HCT116 (cell line): ENCODE measurements around the gene CFAP99. TPM values are rescaled to one million over a fixed set of nuclear protein-coding genes. Genes with fewer than 3 reads are reported as not detected.

Experiments used
- ATAC-seq: fragments of 200-7000 bp; cut with Tn5 transposase; 2 replicates; pipeline ENCODE4 v1.9.1; 2020; ENCODE audit warnings: mild to moderate bottlenecking, moderate library complexity
- BruUV-seq: library from RNA; stranded (reverse); fragments of 400-500 nt; replicated peaks from 2 replicates; lab custom pipeline; 2021; lab: Mats Ljungman, UMichigan
- CTCF ChIA-PET: fragments of 300-600 bp; sonication (Branson Sonifier 250); formaldehyde crosslinking; loops from one replicate; lab custom pipeline; 2021; ENCODE audit warnings: antibody characterized with exemption; lab: Charles Lee
- POLR2A ChIA-PET: fragments of 300-600, 350-600 bp; sonication (Branson Sonifier 250); formaldehyde crosslinking; loops from one replicate; lab custom pipeline; 2021; ENCODE audit warnings: antibody characterized with exemption; lab: Charles Lee
- RAD21 ChIA-PET, 2 experiments: fragments of 300-600 bp; sonication (Branson Sonifier 250); formaldehyde crosslinking; loops; one replicate each; lab custom pipeline; 2023; ENCODE audit warnings: low total read pairs in 2 of 2; ENCODE audit not compliant: uncharacterized antibody in 2 of 2, unreplicated experiment in 2 of 2, low non-redundant PET in 1 of 2; lab: Charles Lee
- DNase-seq: peaks from one replicate; pipeline ENCODE4 v3.0.0-alpha.2; 2010; ENCODE audit warnings: low read depth, low spot score
- H2AFZ ChIP-seq: fragments of 200-600 bp; shearing (Covaris generic), sonication (generic); 2 replicates; pipeline ENCODE4 v1.6.1; 2017; ENCODE audit warnings: low read depth, mixed run types, mixed read lengths, antibody characterized with exemption, low read length; ENCODE audit not compliant: poor library complexity, severe bottlenecking
- H3K27ac ChIP-seq: 2 replicates; pipeline ENCODE4 v1.5.1; 2012; ENCODE audit warnings: low read depth, low read length
- H3K27me3 ChIP-seq: fragments of 200-600 bp; sonication (generic); 2 replicates; pipeline ENCODE4 v1.6.1; 2016; ENCODE audit warnings: mixed run types, low read length, mixed read lengths; ENCODE audit not compliant: insufficient read depth
- H3K36me3 ChIP-seq, 2 experiments: fragments of 200-500 bp in 1 of 2; fragments of 200-600 bp in 1 of 2; sonication (Bioruptor generic) in 1 of 2; sonication (generic) in 1 of 2; 2 replicates each; pipeline versions ENCODE4 v1.5.1 to v1.6.1; 2014 to 2016; ENCODE audit warnings: low read length in 2 of 2, inconsistent platforms in 1 of 2, mixed read lengths in 1 of 2, mixed run types in 1 of 2; ENCODE audit not compliant: insufficient read depth in 2 of 2, control insufficient read depth in 1 of 2
- H3K4me1 ChIP-seq, 2 experiments: fragments of 200-600 bp in 1 of 2; sonication (generic) in 1 of 2; 2 replicates each; pipeline versions ENCODE4 v1.5.1 to v1.6.1; 2012 to 2017; ENCODE audit warnings: low read length in 2 of 2, inconsistent platforms in 1 of 2, mild to moderate bottlenecking in 1 of 2, mixed read lengths in 1 of 2, mixed run types in 1 of 2, moderate library complexity in 1 of 2; ENCODE audit not compliant: insufficient read depth in 2 of 2, control insufficient read depth in 1 of 2
- H3K4me2 ChIP-seq: fragments of 200-600 bp; sonication (generic); 2 replicates; pipeline ENCODE4 v1.6.1; 2017; ENCODE audit warnings: mixed run types, low read length, mixed read lengths
- H3K4me3 ChIP-seq, 2 experiments: fragments of 200-600 bp in 1 of 2; sonication (generic) in 1 of 2; replicated peaks in 1 of 2; 2 replicates each; pipeline ENCODE4 v1.5.1; 2011 to 2016; ENCODE audit warnings: low read length in 2 of 2, control low read depth in 1 of 2, low read depth in 1 of 2, mild to moderate bottlenecking in 1 of 2, mixed read lengths in 1 of 2, mixed run types in 1 of 2
- H3K79me2 ChIP-seq: fragments of 200-600 bp; sonication (generic); 2 replicates; pipeline ENCODE4 v1.6.1; 2017; ENCODE audit warnings: mild to moderate bottlenecking, mixed run types, low read length, moderate library complexity, mixed read lengths; ENCODE audit not compliant: insufficient read depth
- H3K9ac ChIP-seq: fragments of 200-600 bp; sonication (generic); 2 replicates; pipeline ENCODE4 v1.6.1; 2016; ENCODE audit warnings: low read length, mixed read lengths
- H3K9me2 ChIP-seq: fragments of 200-600 bp; sonication (generic), shearing (Covaris generic); 2 replicates; pipeline ENCODE4 v1.6.1; 2017; ENCODE audit warnings: mixed run types, mild to moderate bottlenecking, moderate library complexity; ENCODE audit not compliant: insufficient read depth
- H3K9me3 ChIP-seq, 2 experiments: fragments of 200-500 bp in 1 of 2; fragments of 200-600 bp in 1 of 2; sonication (Bioruptor generic) in 1 of 2; sonication (generic) in 1 of 2; 2 replicates each; pipeline ENCODE4 v1.6.1; 2014 to 2017; ENCODE audit warnings: low read length in 2 of 2, mixed read lengths in 2 of 2, inconsistent platforms in 1 of 2, low read depth in 1 of 2, mild to moderate bottlenecking in 1 of 2, mixed run types in 1 of 2, moderate library complexity in 1 of 2; ENCODE audit not compliant: control insufficient read depth in 1 of 2, insufficient read depth in 1 of 2
- H4K20me1 ChIP-seq: fragments of 200-600 bp; sonication (generic), shearing (Covaris generic); 2 replicates; pipeline ENCODE4 v1.6.1; 2017; ENCODE audit warnings: mixed run types, mild to moderate bottlenecking, moderate library complexity; ENCODE audit not compliant: insufficient read depth
- CEBPB ChIP-seq: IDR thresholded peaks from 2 replicates; pipeline ENCODE4 v1.6.1; 2012; ENCODE audit warnings: low read depth
- CTCF ChIP-seq, 3 experiments: fragments of 200-600 bp in 1 of 3; sonication (generic) in 1 of 3; IDR thresholded peaks in 2 of 3; conservative IDR thresholded peaks in 1 of 3; 2 replicates each; pipeline ENCODE4 v1.5.1; 2012 to 2017; ENCODE audit warnings: low read depth in 2 of 3, low read length in 2 of 3, antibody characterized with exemption in 1 of 3, borderline replicate concordance in 1 of 3, control low read depth in 1 of 3, mild to moderate bottlenecking in 1 of 3, mixed read lengths in 1 of 3, mixed run types in 1 of 3, moderate library complexity in 1 of 3; ENCODE audit not compliant: insufficient read depth in 1 of 3
- ELF1 ChIP-seq: IDR thresholded peaks from 2 replicates; pipeline ENCODE4 v1.6.1; 2012; ENCODE audit warnings: low read depth, borderline replicate concordance
- EZH2phosphoT487 ChIP-seq: fragments of 200-600 bp; IDR thresholded peaks from 2 replicates; pipeline ENCODE4 v1.6.1; 2018; ENCODE audit warnings: antibody characterized with exemption, borderline replicate concordance
- FOSL1 ChIP-seq: IDR thresholded peaks from 2 replicates; pipeline ENCODE4 v1.6.1; 2012; ENCODE audit warnings: low read depth
- JUND ChIP-seq: IDR thresholded peaks from 2 replicates; pipeline ENCODE4 v1.6.1; 2012
- POLR2AphosphoS5 ChIP-seq: IDR thresholded peaks from 2 replicates; pipeline ENCODE4 v1.6.1; 2011; ENCODE audit warnings: mild to moderate bottlenecking, low read depth, low read length, moderate library complexity
- RAD21 ChIP-seq: IDR thresholded peaks from 2 replicates; pipeline ENCODE4 v1.6.1; 2012; ENCODE audit warnings: low read depth, mild to moderate bottlenecking
- SP1 ChIP-seq: IDR thresholded peaks from 2 replicates; pipeline ENCODE4 v1.6.1; 2012; ENCODE audit warnings: low read depth
- SRF ChIP-seq: IDR thresholded peaks from 2 replicates; pipeline ENCODE4 v1.6.1; 2012; ENCODE audit warnings: low read depth
- YY1 ChIP-seq: IDR thresholded peaks from 2 replicates; pipeline ENCODE4 v1.6.1; 2011; ENCODE audit warnings: low read length, low read depth, moderate library complexity, mild to moderate bottlenecking; ENCODE audit not compliant: insufficient replicate concordance; ENCODE audit errors: extremely low read depth
- ZFX ChIP-seq: fragments of 450-650 bp; IDR thresholded peaks from 2 replicates; pipeline ENCODE4 v1.6.1; 2017
- intact Hi-C: fragments of 100-400 bp; cut with micrococcal nuclease; formaldehyde crosslinking; loops from 2 replicates; pipeline ENCODE4 v1.10.0; 2022
- total RNA-seq: library from RNA; stranded (reverse); gene quantifications from one replicate; pipeline ENCODE4 v1.2.1, GENCODE V29; 2021; ENCODE audit not compliant: unreplicated experiment
- TF ChIP-seq, protein P1 (sequence below): IDR thresholded peaks from 2 replicates; pipeline ENCODE4 v1.6.1; 2012
- TF ChIP-seq, protein P2 (sequence below): IDR thresholded peaks from 2 replicates; pipeline ENCODE4 v1.6.1; 2011; ENCODE audit warnings: mild to moderate bottlenecking, low read length, moderate library complexity; ENCODE audit not compliant: insufficient replicate concordance; ENCODE audit errors: extremely low read depth
- TF ChIP-seq, protein P3 (sequence below): IDR thresholded peaks from 2 replicates; pipeline ENCODE4 v1.6.1; 2012; ENCODE audit warnings: low read depth

CFAP99 gene
- total RNA-seq, 1 experiment from 2014 or later: 0.42 TPM

- Histone ChIP-seq H3K36me3 (no peaks in the 10 kb centered on the region), H3K9ac (no peak overlapping the region), H4K20me1 (no peaks in the 10 kb centered on the region), H3K27me3 (no peaks in the 10 kb centered on the region), H2AFZ (no peak overlapping the region), H3K4me1 (peaks cover 2 to 10% of the 10 kb centered on the region in 2 experiments; a peak in 3 of 4 replicates), H3K9me3 (no peaks in the 10 kb centered on the region), H3K9me2 (no peaks in the 10 kb centered on the region), H3K79me2 (no peaks in the 10 kb centered on the region), H3K4me3 (no peak overlapping the region), H3K27ac (no peak overlapping the region), H3K4me2 (no peak overlapping the region)
- ATAC-seq (no peak), DNase-seq (no peak)
- CTCF ChIA-PET: no interaction called here
- BruUV-seq: no TSS peak
- no peak for TF ChIP-seq SRF
- TF ChIP-seq JUND: no peak
- TF ChIP-seq ELF1: no peak
- TF ChIP-seq, protein P1, sequence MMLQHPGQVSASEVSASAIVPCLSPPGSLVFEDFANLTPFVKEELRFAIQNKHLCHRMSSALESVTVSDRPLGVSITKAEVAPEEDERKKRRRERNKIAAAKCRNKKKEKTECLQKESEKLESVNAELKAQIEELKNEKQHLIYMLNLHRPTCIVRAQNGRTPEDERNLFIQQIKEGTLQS: no peak
- no peak for TF ChIP-seq YY1
- TF ChIP-seq, protein P2, sequence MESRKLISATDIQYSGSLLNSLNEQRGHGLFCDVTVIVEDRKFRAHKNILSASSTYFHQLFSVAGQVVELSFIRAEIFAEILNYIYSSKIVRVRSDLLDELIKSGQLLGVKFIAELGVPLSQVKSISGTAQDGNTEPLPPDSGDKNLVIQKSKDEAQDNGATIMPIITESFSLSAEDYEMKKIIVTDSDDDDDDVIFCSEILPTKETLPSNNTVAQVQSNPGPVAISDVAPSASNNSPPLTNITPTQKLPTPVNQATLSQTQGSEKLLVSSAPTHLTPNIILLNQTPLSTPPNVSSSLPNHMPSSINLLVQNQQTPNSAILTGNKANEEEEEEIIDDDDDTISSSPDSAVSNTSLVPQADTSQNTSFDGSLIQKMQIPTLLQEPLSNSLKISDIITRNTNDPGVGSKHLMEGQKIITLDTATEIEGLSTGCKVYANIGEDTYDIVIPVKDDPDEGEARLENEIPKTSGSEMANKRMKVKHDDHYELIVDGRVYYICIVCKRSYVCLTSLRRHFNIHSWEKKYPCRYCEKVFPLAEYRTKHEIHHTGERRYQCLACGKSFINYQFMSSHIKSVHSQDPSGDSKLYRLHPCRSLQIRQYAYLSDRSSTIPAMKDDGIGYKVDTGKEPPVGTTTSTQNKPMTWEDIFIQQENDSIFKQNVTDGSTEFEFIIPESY: no peak
- no peak for TF ChIP-seq ZFX
- TF ChIP-seq RAD21: no peak
- TF ChIP-seq SP1: no peak
- no peak for TF ChIP-seq CTCF (IDR thresholded peaks at IDR 0.05 in 2 of 3, conservative IDR thresholded peaks at IDR 0.05 in 1 of 3; ENCODE audit: borderline replicate concordance in 1 of 3, insufficient read depth in 1 of 3, low read depth in 2 of 3, low read length in 2 of 3)
- TF ChIP-seq, protein P3, sequence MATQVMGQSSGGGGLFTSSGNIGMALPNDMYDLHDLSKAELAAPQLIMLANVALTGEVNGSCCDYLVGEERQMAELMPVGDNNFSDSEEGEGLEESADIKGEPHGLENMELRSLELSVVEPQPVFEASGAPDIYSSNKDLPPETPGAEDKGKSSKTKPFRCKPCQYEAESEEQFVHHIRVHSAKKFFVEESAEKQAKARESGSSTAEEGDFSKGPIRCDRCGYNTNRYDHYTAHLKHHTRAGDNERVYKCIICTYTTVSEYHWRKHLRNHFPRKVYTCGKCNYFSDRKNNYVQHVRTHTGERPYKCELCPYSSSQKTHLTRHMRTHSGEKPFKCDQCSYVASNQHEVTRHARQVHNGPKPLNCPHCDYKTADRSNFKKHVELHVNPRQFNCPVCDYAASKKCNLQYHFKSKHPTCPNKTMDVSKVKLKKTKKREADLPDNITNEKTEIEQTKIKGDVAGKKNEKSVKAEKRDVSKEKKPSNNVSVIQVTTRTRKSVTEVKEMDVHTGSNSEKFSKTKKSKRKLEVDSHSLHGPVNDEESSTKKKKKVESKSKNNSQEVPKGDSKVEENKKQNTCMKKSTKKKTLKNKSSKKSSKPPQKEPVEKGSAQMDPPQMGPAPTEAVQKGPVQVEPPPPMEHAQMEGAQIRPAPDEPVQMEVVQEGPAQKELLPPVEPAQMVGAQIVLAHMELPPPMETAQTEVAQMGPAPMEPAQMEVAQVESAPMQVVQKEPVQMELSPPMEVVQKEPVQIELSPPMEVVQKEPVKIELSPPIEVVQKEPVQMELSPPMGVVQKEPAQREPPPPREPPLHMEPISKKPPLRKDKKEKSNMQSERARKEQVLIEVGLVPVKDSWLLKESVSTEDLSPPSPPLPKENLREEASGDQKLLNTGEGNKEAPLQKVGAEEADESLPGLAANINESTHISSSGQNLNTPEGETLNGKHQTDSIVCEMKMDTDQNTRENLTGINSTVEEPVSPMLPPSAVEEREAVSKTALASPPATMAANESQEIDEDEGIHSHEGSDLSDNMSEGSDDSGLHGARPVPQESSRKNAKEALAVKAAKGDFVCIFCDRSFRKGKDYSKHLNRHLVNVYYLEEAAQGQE: no peak
- no peak for TF ChIP-seq CEBPB
- no peak for TF ChIP-seq EZH2phosphoT487
- TF ChIP-seq FOSL1: no peak
- no peak for TF ChIP-seq POLR2AphosphoS5
- intact Hi-C loops: no loop called here
- POLR2A ChIA-PET: no interaction called here
- RAD21 ChIA-PET: no interaction called here
These were observed 15.7 kb downstream of the CFAP99 start for GRCh38 chr4:2434420-2434819.
